Measurements from ENCODE around the gene MAP3K5. TPM values are rescaled to one million over a fixed set of nuclear protein-coding genes. Genes with fewer than 3 reads are reported as not detected.

Gene MAP3K5
- total and polyA plus RNA-seq, 2 of the 8 experiments (the other 6 are each of a cell fraction or from before 2014, with no cell fraction given): 0.63 to 2.6 TPM

DNA sequence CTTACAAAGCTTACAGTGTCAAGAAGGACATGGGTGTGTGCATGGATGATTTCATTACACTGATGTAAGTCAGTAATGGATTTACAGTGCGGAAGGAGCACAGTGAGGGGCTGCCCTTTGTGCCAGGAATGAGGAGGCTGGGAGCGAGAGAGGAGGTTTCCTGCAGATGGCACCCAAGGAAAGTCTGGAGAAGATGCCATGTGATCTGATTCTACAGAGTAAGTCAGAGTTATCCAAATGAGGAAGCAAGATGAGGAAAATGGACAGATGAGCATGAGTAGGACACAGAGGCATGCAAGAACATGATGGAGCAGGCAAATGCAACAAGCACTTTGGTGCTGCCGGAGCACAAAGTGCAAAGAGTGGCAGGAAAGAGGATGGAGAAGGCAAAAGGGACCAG lies 271.8 kb downstream of the MAP3K5 start:
- Histone ChIP-seq H3K27ac (ENCODE audit: low read depth, low read length) (no peak overlapping the region; the same call in 1 of the 2 replicates), H3K23ac (ENCODE audit: insufficient read length) (no peak overlapping the region), H3K56ac (replicated peaks; ENCODE audit: insufficient read length, low read depth, low read length) (no peak overlapping the region), H3K23me2 (ENCODE audit: low read depth, low read length) (no peaks in the 10 kb centered on the region), H2BK20ac (ENCODE audit: low read length) (no peak overlapping the region), H3K9ac (replicated peaks in 1 of 4; ENCODE audit: extremely low read depth in 1 of 4, low read depth in 3 of 4, low read length in 3 of 4) (no peak overlapping the region), H3K9me3 (ENCODE audit: insufficient read depth in 2 of 2, low read depth in 1 of 2, low read length in 1 of 2) (no peaks in the 10 kb centered on the region), H4K20me1 (replicated peaks in 1 of 2; ENCODE audit: control insufficient read depth in 1 of 2, insufficient read depth in 2 of 2, low read length in 2 of 2) (peaks cover 0 to under 1% of the 10 kb centered on the region in 2 experiments), H2BK120ac (replicated peaks; ENCODE audit: low read depth, low read length) (no peak overlapping the region), H4K91ac (replicated peaks; ENCODE audit: insufficient read length, low read length) (peak overlapping the region; percentile 76), H2AK5ac (ENCODE audit: low read depth, low read length) (0 out of 2 replicates have a peak overlapping the region, but pooled peaks have one; percentile 19), H3K79me1 (ENCODE audit: low read depth, low read length) (peaks cover 14% of the 10 kb centered on the region; the same call in 1 of the 2 replicates), H2BK15ac (ENCODE audit: low read length) (no peak overlapping the region; the same call in 1 of the 2 replicates), H3K14ac (ENCODE audit: insufficient read length) (peak overlapping the region; percentile 72), H3K18ac (ENCODE audit: extremely low read depth, low read length) (peak overlapping the region; percentile 64; the same call in 1 of the 2 replicates), H2BK12ac (ENCODE audit: low read depth, low read length) (no peak overlapping the region; the same call in 1 of the 2 replicates), H3K4me1 (replicated peaks in 1 of 4; ENCODE audit: control insufficient read depth in 3 of 4, insufficient read depth in 4 of 4, low read length in 3 of 4) (peaks cover 7 to 14% (median 11%) of the 10 kb centered on the region in 4 experiments; a peak in 6 of 7 replicates), H3K36me3 (ENCODE audit: control insufficient read depth in 2 of 4, insufficient read depth in 4 of 4, low read length in 3 of 4) (no peaks in the 10 kb centered on the region), H3K79me2 (ENCODE audit: control insufficient read depth in 1 of 2, insufficient read depth in 2 of 2, low read length in 2 of 2) (peaks cover 8 to 94% of the 10 kb centered on the region in 2 experiments; a peak in 3 of 4 replicates), H3K4me2 (ENCODE audit: insufficient read depth in 1 of 2, low read depth in 2 of 2, low read length in 2 of 2) (no peak overlapping the region), H4K5ac (ENCODE audit: insufficient read length, low read depth, low read length) (no peak overlapping the region), H2AFZ (ENCODE audit: low read length) (no peak overlapping the region), H3K4me3 (ENCODE audit: extremely low read depth in 1 of 4, insufficient read depth in 2 of 4, low read depth in 3 of 4, low read length in 4 of 4) (no peak overlapping the region), H3K4ac (replicated peaks; ENCODE audit: insufficient read length, low read depth, low read length) (no peak overlapping the region), H2BK5ac (ENCODE audit: low read depth, low read length) (0 out of 2 replicates have a peak overlapping the region, but pooled peaks have one; percentile 54), H4K8ac (ENCODE audit: extremely low read depth, insufficient read depth, low read length) (no peak overlapping the region), H3K27me3 (replicated peaks in 1 of 4; ENCODE audit: control insufficient read depth in 3 of 4, extremely low read depth in 1 of 4, insufficient read depth in 3 of 4, low read length in 3 of 4) (no peaks in the 10 kb centered on the region)
- 85% methylated on average over 3 of the region's 3 CpGs; no CpG with 5 or more reads in 1 of the 2 experiments for WGBS, 2 experiments (ENCODE audit: extremely low coverage in 1 of 2, insufficient coverage in 1 of 2, insufficient read length in 1 of 2, insufficient replicate concordance in 2 of 2, low coverage in 1 of 2, low lambda C conversion rate in 2 of 2, missing lambda C conversion rate in 1 of 2)
- no peak for DNase-seq (ENCODE audit: low read depth in 1 of 2, low spot score in 2 of 2)
- ChIA-PET CTCF (ENCODE audit: partially characterized antibody) (interaction anchor here (1.1 to 1.4 kb wide), 2 partner anchors 14 to 21 kb away, joined by 3 read pairs; no protein-coding TSS in a partner anchor), POLR2A (ENCODE audit: partially characterized antibody) (interaction anchor here (1.0 kb wide), 1 partner anchor 231 kb away, joined by 4 read pairs; the partner anchor contains the start of gene BCLAF1)
- no peak for FAIRE-seq
- TF ChIP-seq, protein P1, sequence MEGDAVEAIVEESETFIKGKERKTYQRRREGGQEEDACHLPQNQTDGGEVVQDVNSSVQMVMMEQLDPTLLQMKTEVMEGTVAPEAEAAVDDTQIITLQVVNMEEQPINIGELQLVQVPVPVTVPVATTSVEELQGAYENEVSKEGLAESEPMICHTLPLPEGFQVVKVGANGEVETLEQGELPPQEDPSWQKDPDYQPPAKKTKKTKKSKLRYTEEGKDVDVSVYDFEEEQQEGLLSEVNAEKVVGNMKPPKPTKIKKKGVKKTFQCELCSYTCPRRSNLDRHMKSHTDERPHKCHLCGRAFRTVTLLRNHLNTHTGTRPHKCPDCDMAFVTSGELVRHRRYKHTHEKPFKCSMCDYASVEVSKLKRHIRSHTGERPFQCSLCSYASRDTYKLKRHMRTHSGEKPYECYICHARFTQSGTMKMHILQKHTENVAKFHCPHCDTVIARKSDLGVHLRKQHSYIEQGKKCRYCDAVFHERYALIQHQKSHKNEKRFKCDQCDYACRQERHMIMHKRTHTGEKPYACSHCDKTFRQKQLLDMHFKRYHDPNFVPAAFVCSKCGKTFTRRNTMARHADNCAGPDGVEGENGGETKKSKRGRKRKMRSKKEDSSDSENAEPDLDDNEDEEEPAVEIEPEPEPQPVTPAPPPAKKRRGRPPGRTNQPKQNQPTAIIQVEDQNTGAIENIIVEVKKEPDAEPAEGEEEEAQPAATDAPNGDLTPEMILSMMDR (IDR thresholded peaks at IDR 0.05; ENCODE audit: control extremely low read depth in 1 of 3, insufficient read depth in 1 of 3, low read depth in 1 of 3, low read length in 3 of 3): no peak
- TF ChIP-seq KDM5A (IDR thresholded peaks at IDR 0.05; ENCODE audit: low read length) (no peak), SIN3A (conservative IDR thresholded peaks at IDR 0.05 in 1 of 2, IDR thresholded peaks at IDR 0.05 in 1 of 2; ENCODE audit: low read depth in 1 of 2, low read length in 2 of 2) (no peak), RXRA (IDR thresholded peaks at IDR 0.05; ENCODE audit: insufficient read depth, low read depth, low read length) (no peak), POU5F1 (IDR thresholded peaks at IDR 0.05; ENCODE audit: low read depth, low read length) (no peak)
- TF ChIP-seq, protein P2, sequence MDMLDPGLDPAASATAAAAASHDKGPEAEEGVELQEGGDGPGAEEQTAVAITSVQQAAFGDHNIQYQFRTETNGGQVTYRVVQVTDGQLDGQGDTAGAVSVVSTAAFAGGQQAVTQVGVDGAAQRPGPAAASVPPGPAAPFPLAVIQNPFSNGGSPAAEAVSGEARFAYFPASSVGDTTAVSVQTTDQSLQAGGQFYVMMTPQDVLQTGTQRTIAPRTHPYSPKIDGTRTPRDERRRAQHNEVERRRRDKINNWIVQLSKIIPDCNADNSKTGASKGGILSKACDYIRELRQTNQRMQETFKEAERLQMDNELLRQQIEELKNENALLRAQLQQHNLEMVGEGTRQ (IDR thresholded peaks at IDR 0.05; ENCODE audit: low read length): no peak

Data from H1 (cell line).